Measurements from ENCODE around the gene SYP.
"Not testable (repeated sequence)": the region's sequence is repeated elsewhere in the genome, so short reads cannot be mapped to it uniquely, and the experiment has no call there.

Gene SYP

DNA sequence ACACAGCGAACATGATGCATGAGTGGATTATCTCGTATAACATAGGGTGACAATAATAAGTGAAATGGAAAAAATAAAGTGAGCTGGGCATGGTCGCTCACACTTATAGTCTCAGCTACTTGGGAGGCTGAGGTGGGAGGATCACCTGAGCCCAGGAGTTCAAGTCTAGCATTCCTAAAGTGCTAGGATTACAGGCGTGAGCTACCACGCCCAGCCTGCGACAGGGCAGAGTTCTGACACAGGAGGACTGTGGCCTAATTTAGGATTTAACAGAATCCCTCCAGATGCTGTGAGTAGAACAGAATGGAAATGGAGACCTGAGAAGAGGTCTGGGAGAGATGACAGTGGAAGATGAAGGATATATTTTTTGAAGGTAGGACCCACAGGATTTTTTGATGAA, 10.4 kb downstream of the SYP start:
- no peak for DNase-seq (ENCODE audit: low read depth in 2 of 2)

DNA sequence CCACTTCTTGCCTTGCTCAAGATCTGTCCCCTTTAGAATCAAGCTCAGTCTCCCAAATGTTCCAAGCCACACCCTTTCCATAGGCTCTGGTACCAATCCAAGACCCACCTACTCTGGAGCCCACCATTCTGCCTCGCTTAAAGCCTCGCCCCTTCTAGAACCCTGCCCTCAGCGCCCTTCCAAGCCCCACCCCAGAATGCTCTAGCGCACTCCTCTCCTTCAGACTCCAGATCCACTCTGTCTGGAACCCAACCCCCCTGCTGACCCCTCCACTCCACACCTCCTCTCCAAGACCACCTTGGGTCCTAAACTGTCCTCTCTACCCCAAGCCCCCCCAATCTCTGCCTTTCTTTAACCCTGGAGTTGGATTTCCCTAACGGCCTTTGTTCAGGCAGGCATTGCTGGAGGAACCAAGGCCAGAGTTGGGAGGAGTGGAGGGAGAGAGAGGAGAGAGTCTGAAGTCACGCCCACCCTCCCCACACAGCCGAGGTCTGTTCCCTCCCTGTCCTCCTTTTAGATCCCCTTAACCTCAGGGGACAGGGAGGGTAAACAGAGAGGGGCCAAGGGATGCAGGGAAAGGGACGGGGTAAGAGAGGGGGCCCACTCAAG, 11.4 kb downstream of the SYP start:
- no peak for DNase-seq (ENCODE audit: low read depth in 2 of 2)

- no peak for DNase-seq (ENCODE audit: low read depth in 2 of 2)
Observed at GRCh38 chrX:49187526-49187925, 12.5 kb downstream of the SYP start.

DNA sequence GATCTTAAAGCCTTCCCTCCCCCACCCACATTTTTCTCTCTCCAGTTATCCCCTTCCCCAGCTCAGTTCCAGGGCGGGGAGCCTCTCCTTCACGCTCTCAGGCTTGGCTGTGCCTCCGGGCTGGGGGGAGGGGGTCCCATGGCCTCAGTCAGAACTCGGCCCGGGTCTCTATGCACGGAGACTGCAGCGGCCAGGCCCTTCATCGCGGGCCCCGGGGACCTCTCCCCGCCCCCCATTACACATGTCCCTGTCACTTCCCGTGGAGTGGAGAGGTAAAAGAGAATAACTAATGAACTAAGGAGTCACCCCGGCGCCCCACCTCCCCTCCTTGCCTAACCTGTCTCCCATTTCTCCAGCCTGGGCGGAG, 13.0 kb downstream of the SYP start:
- no peak for DNase-seq (ENCODE audit: low read depth in 2 of 2)

DNA sequence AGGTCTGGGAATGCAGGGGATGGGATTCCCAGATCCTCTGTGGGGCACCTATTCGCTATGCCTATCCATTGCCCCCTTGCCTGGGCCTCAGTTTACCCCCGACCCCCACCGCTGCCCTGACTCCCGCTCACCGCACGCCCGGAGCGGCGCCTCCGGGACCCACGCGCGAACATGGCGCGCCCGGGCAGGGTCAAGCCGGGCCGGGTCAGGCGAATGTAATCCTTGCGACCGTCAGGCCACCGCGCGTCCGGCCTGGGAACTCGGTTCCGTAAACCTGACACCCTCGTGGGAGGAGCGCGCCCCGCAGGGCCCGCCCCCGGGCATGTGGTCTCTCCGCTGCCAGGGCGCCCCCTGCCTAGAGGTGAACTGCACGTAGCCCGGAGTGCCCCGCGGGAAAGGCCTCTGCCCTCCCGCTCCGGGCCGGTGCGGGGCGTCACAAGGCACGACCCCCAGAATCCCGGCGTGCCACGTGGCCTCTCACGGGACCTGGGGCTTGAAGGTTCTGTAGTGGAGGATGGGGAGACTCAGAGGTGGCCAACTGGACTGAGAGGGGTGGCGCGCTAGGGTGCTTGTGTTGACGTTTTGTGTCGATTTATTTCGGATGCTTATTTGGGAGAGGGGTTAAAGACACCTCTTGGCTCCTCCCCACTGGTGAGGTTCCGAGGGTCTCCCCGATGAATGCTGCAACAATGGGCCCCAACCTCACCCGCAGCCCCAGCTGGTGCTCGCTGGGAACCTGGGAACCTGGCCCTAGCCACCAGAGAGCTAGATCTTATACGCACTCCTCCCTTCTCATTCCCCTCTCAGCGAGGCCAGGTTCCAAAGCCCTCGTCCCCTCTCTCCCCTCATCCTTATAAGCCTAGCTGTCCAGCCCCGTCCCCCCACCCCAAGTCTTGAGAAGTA, 13.6 kb downstream of the SYP start, which contains the start of gene PRICKLE3:
Gene PRICKLE3, minus strand, starts transcription at position 249 of the 903 bp plus-strand sequence. Its CDS starts 76 bp downstream, at position 173.
- peak in 1 of 2 donors; percentile 44 for DNase-seq (ENCODE audit: low read depth in 2 of 2)

DNA sequence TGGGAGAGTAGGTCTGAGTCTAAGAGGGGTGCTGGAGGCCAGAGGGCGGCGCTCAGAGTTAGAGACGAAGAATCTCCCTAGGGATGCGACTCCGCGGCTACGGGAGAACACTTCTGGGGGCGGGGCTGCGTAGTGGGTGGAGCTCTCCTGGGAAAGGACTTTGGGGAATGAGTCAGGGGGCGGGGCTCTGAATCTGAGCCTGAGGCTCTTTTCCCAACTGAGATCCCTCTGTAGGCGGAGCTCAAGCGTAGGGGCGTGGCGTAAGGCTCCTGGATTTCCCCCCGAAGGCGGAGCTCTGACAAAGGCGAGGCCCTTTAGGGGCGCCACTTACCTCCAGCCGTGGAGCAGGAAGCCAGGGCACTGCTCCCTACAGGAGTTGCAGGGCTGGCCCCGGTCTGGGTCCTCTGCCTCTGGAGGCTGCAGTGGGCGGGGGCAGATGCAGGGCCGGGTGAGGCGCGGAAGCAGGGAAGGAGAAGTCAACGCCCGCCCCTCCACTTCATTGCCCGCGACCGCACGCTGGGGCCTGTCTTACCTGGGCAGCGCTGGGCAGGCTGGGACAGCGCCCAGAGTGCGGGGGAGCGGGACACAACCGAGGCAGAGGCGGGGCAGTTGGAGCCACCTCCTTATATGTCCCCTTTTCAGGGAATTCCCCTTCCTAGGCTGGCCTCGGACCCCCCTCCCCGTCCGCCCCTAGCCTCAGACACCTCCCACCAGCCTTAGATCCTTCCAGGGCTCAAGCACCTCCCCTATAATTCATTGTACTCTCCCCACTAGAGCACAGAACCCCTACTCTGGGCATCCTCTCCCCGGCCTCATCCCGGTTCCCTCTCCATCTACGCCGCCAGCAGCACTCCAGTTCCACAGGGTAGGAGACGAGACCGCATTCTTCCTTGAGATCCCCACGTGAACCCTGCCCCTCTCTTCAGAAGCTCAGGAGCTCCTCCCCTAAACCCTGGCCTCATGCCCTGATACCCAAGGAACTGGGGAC, 15.4 kb downstream of the SYP start:
- DNase-seq (ENCODE audit: low read depth in 2 of 2) = no peak

DNA sequence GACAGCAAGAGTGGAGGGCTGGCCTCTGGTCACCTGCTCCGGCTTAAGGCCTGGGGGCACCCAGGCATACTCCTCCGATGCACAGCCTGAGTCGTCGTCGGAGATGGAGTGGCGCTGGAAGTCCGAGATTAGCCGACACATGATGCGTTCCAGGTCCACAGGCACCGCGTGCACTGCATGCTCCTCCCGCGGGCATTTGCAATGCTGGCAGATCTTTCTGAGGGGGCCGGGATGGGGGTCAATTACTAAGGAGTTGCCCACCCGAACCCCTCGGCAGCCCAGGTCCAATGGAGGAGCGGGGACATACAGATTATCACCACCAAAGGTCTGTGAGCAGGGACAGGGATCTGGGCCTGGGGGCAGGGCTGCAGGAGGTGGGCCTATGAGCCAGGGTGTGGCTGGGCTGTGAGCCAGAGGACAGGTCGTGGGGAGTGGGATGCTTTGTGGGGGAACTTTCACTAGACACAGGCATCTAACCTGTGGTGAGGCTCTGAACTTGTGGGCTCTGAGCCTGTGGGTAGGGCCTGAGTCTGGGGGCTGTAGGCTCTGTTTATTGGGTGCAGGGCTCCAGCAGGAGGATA, 16.2 kb downstream of the SYP start:
- DNase-seq (ENCODE audit: low read depth in 2 of 2) = no peak

GRCh38 chrX:49179358-49179757, 20.6 kb downstream of the SYP start:
- DNase-seq (ENCODE audit: low read depth in 2 of 2) = no peak

DNA sequence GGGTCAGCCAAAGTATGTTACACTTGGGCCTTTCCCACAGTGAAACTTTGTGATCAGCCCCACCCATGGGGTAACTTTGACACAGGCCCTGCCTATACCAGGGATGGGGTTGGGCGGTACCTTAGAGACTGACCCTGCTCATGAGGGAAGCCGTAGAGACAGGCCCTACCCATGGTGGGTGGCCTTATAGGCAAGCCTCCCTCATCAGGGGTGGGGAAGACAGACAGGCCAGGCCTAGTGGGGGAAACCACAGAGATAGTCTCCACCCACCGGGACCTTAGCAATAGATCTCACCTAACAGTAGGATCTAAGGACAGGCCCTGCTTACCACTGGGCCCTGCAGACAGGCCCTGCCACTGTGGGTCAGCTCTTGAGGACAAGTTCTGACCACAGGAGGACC, 21.5 kb downstream of the SYP start:
- no peak for DNase-seq (ENCODE audit: low read depth in 2 of 2)

- DNase-seq (ENCODE audit: low read depth in 2 of 2) = no peak
Observed at GRCh38 chrX:49177873-49178480, 22.0 kb downstream of the SYP start.

DNA sequence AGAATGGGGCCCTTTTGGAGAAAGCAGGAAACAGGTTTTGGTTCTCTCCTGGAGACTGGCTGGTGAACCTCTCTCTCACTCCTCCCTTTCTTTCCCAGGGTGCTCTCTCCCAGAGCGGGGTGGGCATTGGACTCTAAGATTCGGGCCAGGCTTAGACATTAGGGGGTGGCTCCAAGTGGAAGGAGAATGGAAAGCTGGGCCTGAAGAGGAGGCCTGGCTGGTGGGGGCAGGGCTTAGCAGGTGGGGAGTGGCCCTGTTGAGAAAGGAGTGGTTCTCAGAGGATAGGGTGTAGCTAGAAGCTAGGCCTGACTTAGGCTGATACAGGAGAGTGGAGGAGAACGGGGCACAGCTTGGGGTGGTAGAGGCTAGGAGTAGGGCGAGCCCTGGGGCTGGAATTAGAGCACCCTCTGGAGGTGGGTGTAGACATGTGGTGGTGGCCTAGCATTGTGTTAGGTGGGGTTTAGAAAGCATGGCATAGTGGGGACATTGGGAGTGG, 22.6 kb downstream of the SYP start:
- no peak for DNase-seq (ENCODE audit: low read depth in 2 of 2)

- DNase-seq (ENCODE audit: low read depth in 2 of 2) = no peak
Observed at GRCh38 chrX:49176421-49177326, 23.3 kb downstream of the SYP start.

DNA sequence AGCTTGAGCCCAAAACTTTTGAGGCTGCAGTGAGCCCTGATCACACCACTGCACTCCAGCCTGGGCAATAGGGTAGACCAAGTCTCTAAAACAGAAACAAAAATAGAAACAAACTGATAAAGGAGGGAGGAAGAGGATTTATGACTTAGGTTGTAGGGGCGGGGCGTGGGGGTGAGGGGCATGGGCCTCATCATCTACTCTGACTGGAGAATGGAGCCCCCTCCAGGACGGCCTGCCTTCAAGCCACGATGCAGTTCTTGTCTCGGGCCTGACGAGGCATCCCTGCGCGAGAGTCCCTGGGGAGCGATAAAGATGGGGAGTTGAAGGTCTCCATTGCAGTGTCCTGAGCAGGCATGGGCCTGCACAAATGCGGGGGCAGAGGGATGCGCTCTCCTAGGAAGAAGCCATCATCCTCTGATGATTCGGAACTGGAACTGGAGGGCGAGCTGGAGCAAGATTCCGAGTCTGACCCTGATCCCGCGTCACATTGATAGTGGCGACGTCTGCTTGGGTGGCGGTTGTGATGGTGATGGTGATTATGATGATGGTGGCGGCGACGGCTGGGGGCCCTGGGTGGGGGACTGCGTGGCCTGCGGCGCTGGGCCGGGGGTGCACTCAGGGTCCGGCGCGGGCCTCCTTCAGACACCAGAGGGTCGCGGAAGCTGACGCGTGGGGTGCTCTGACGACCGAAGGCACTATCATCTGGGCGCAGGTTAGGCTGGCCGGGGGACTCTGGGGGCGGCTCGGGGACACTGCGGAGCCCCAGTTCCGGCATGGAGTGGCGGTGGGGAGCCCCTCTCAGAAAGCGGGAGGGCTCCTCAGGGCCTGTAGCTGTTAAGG, 24.3 kb downstream of the SYP start:
- DNase-seq (ENCODE audit: low read depth in 2 of 2) = no peak

GRCh38 chrX:49174723-49175122, 25.3 kb downstream of the SYP start:
- DNase-seq (ENCODE audit: low read depth in 2 of 2) = no peak

DNA sequence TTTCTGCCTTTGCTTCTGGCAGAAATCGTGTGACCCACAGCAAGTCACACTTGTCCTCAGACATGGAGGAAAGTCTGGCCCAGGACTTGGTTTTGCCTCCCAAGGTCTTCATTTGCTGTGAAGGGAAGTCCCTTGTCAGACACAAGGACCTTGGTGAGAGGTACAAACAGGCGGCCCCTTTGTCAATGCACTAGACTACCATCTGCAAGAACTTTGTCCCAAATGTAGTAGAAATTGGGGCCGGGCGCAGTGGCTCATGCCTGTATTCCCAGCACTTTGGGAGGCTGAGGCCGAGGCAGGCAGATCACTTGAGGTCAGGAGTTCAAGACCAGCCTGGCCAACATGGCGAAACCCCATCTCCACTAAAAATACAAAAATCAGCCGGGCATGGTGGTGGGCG, 26.4 kb downstream of the SYP start:
- DNase-seq (ENCODE audit: low read depth in 2 of 2) = not testable (repeated sequence)

DNA sequence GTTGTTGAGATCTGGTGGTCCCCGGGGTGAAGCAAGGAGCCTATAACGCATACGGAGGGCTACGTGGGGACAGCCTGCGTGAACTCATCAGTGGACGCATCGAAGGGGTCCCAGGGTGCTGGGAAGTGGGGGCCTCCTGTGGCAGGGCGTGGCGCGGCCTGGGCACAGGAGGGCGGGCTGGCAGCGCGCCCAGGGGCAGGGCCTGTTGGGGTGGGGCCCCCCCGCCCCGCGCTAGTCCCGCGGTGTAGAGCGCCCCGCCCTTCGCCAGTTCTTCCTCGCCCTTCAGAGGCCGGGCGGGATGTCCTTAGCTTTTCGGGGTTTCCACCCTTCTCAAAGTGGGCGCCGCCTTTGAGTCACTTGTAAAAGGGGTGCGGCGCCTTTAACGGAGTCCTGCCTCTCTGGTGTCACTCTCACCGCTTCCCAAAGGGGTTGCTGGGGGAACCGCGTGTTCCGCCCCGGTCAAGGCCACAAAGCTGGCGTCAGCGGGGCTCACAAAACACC, 27.7 kb downstream of the SYP start:
- peak in 1 of 2 donors; percentile 34 for DNase-seq (ENCODE audit: low read depth in 2 of 2)

GRCh38 chrX:49171752-49172279, 28.2 kb downstream of the SYP start, which contains the start of gene PLP2:
Gene PLP2 (plus strand): TSS chrX:49171898. CDS start chrX:49172001, 103 bp downstream.
- DNase-seq (ENCODE audit: low read depth in 2 of 2) = peak in 1 of 2 donors; percentile 47

DNA sequence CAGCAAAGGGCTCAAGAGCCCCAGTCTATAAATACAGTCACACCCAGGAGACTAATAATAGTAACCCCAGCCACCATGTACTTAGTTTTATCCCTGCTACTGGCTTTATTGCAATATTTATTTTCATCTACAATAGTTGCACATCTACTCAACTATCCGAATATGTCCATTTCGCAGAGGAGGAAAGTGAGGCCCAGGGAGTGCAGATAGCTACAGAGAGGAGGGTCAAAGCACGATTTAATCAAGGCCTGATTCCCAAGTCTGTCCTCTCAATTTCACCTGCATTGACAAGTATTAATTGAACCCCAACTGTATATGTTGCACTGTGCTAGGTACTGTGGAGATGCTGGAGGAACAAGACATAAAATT, 32.3 kb downstream of the SYP start:
- DNase-seq (ENCODE audit: low read depth in 2 of 2) = no peak
